T-helper 1 cell treated with Interleukin-12 subunit alpha and Interleukin-12 subunit beta and Interleukin-4 antibody, amounts not matched to agents 30 μg/mL and 1 μg/mL, for 36 hours (primary cell): ENCODE measurements around the gene PLAAT2.
"Not testable (repeated sequence)": the region's sequence is repeated elsewhere in the genome, so short reads cannot be mapped to it uniquely, and the experiment has no call there.

ENCODE experiments used
- H3K27ac Mint-ChIP-seq: one replicate; pipeline ENCODE4 v1.8.0; 2021; ENCODE audit warnings: mild to moderate bottlenecking, mixed read lengths
- H3K27me3 Mint-ChIP-seq: one replicate; pipeline ENCODE4 v1.8.0; 2021; ENCODE audit warnings: low read depth, mixed read lengths
- H3K36me3 Mint-ChIP-seq: one replicate; pipeline ENCODE4 v1.8.0; 2021; ENCODE audit warnings: low read depth, mixed read lengths
- H3K4me1 Mint-ChIP-seq: one replicate; pipeline ENCODE4 v1.8.0; 2021; ENCODE audit warnings: low read depth, mixed read lengths
- H3K4me3 Mint-ChIP-seq: one replicate; pipeline ENCODE4 v1.8.0; 2021; ENCODE audit warnings: mild to moderate bottlenecking, moderate library complexity, mixed read lengths
- H3K9me3 Mint-ChIP-seq: one replicate; pipeline ENCODE4 v1.8.0; 2021; ENCODE audit warnings: mixed read lengths

The PLAAT2 gene

GRCh38 chr11:63564784-63565350 is 1.7 kb upstream of the PLAAT2 start:
- H3K36me3 Mint-ChIP-seq = no peaks in the 10 kb centered on the region
- H3K27ac Mint-ChIP-seq = peak overlapping the region; percentile 79
- peaks cover 48% of the 10 kb centered on the region for H3K4me1 Mint-ChIP-seq
- H3K9me3 Mint-ChIP-seq = no peaks in the 10 kb centered on the region
- no peaks in the 10 kb centered on the region for H3K27me3 Mint-ChIP-seq
- no peak overlapping the region for H3K4me3 Mint-ChIP-seq

DNA sequence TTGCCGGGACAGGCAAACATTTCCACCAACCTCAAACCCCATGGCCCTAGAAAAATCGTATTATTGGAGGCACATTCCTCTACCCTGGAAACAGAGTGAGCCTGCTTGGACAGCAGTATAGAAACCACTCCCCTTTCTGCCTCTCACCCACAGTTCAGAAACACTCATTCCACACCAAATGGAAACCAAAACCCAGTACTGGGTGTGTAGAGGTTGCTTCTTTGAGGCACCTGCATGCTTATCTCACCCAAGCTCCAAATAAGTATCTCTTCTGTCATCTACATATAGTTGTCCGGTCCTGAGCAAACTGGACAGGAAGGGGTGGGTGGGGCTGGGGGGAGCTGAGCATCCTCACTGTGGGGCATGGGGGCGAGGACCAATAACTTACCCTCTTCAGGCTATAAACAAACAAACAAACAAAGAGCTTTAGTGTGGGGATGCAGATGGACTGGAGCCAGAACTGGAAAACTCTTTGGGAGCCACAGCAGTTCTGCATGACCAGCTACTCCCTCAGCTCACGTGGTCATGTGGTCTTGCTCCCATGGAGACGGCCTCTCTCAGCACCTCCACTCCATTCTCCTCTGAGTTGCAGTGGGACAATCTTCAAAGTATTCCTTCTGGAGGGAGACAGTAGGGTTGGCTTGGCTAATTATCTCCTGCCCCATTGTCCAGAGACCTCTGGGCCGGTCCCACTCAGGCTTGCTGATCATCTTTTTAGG is 1.0 kb upstream of the PLAAT2 start:
- H3K27me3 Mint-ChIP-seq = no peaks in the 10 kb centered on the region
- H3K4me3 Mint-ChIP-seq = no peak overlapping the region
- H3K27ac Mint-ChIP-seq = peak overlapping the region; percentile 79
- peaks cover 50% of the 10 kb centered on the region for H3K4me1 Mint-ChIP-seq
- no peaks in the 10 kb centered on the region for H3K9me3 Mint-ChIP-seq
- no peaks in the 10 kb centered on the region for H3K36me3 Mint-ChIP-seq

DNA sequence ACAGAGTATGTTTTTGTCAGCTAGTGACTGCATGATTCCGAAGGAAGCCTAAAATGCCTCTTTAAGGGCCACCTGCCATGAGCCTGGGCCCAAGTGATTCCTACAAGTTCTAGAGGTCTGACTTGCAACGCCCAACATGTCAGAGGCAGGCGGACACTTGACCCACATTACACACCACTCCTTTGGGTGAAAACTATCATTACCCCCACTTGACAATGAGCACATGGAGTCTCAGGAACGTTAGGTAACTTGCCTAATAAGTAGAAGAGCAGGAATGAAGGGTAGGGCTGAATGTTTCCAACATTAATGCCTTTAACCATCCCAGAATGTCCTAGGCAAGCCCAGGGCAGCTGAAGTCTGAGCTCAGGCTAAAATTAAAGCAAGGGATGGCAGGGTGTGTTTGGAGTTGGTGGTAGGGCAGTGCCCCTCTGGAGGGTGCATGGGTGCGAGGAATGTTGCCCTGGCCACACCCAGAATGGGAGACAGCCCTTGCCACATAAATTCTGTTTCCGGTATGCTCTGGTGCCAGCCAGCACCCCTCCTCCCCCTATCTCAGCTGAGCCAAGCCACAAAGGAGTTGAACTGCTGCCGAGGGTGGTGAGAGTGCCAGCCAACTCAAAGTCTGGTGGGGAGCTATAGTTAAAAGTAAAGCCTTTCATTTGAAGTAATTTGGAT is 2.5 kb downstream of the PLAAT2 start:
- Mint-ChIP-seq H3K27ac (no peak overlapping the region), H3K4me3 (no peak overlapping the region)

DNA sequence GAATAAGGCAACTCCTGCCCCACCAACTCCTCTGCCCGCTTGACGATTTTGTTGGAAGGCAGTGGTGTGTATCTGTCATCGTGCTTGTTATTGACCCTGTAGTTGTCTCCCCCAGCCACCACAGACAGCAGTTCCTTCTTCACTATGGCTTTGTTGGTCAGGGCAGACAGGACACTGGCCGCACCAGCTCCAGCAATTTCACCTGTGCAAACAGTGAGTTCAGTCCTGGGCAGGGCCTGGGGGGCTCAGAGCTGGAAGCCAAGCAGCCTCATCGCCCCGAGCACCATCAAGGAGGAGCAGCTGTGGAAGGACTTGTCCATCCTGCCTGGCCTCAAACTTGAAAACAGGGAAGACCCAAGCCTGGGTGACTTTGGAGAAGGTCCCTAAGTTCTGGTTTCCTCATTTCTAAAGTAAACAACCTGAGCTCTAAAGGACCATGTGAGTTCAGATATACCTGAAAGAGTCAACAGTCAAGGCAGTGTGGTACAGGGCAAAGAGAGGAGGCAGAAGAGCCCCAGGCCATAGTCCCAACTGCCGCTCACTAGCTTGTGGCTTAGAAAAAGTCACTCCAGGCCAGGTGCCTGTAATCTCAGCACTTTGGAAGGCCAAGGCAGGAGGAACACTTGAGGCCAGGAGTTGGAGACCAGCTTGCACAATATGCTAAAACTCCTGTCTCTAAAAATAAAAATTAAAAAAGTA is 4.6 kb downstream of the PLAAT2 start:
- Mint-ChIP-seq H3K4me1 (peaks cover 29% of the 10 kb centered on the region), H3K27ac (no peak overlapping the region)

More for the DNA sequence above, 2.5 kb downstream of the PLAAT2 start:
- H3K4me1 Mint-ChIP-seq = peaks cover 35% of the 10 kb centered on the region
- no peaks in the 10 kb centered on the region for H3K9me3 Mint-ChIP-seq
- no peaks in the 10 kb centered on the region for H3K36me3 Mint-ChIP-seq
- H3K27me3 Mint-ChIP-seq = no peaks in the 10 kb centered on the region

GRCh38 chr11:63557570-63557969 is 5.6 kb downstream of the PLAAT2 start:
- Mint-ChIP-seq H3K27me3 (no peaks in the 10 kb centered on the region), H3K36me3 (peaks cover 2% of the 10 kb centered on the region), H3K9me3 (no peaks in the 10 kb centered on the region), H3K27ac (no peak overlapping the region), H3K4me1 (peaks cover 37% of the 10 kb centered on the region), H3K4me3 (no peak overlapping the region)

More for the DNA sequence above, 4.6 kb downstream of the PLAAT2 start:
- no peaks in the 10 kb centered on the region for H3K36me3 Mint-ChIP-seq
- no peaks in the 10 kb centered on the region for H3K27me3 Mint-ChIP-seq
- no peaks in the 10 kb centered on the region for H3K9me3 Mint-ChIP-seq
- no peak overlapping the region for H3K4me3 Mint-ChIP-seq

DNA sequence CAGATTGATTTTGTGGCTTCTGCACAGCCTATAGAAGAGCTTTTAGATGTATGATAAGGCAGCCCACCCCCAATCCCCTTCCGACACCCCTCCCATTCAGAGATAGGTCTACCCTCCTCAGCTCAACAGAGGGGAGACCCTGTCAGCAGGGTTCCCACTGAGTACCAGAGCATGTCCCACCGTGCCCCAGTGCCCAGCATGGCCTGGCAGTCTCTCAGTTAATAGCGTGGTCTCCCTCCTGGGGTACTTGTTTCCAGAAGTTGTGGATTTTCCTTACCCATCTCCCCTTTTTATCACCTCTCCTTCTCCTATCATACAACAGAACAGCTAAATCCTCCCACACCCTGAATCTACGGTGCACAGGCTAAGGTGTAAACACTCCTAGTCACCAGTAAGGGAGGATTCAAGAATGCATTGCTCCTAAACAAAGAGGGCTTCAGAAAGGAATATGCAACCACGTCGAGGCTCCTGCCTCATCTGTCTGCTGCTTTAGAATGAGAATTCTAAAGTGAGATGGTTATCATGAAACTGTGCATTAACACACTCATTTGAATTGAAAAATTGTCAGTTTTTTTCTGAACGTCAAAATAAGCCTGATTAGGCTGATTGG is 6.7 kb downstream of the PLAAT2 start:
- Mint-ChIP-seq H3K4me3 (no peak overlapping the region), H3K4me1 (peaks cover 42% of the 10 kb centered on the region), H3K36me3 (peaks cover 2% of the 10 kb centered on the region), H3K27me3 (no peaks in the 10 kb centered on the region), H3K9me3 (no peaks in the 10 kb centered on the region), H3K27ac (no peak overlapping the region)

GRCh38 chr11:63554877-63555223 is 8.3 kb downstream of the PLAAT2 start:
- Mint-ChIP-seq H3K36me3 (peaks cover 2% of the 10 kb centered on the region), H3K4me1 (peaks cover 34% of the 10 kb centered on the region), H3K9me3 (no peaks in the 10 kb centered on the region), H3K4me3 (no peak overlapping the region), H3K27ac (no peak overlapping the region), H3K27me3 (no peaks in the 10 kb centered on the region)

DNA sequence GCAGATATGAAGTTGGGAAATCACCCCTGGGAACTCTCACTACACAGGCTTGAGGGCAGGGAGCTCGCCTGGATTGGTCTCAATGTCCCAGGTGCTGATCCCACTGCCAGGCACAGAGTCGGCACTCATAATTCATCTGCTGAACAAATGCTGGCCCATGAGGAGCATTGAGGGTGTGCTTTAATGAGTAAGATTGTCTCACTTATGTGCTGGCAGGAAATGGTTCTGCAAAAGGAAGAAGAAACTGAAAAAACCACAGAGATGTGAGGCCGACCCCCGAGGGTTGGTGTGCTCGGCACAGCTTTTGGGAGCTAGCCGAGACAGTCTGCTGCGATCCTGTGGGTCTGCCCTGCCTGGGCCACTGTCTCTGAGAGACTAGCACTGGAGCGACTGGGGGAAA is 9.4 kb downstream of the PLAAT2 start:
- Mint-ChIP-seq H3K4me1 (peaks cover 31% of the 10 kb centered on the region), H3K4me3 (peak overlapping the region; percentile 80), H3K27ac (peak overlapping the region; percentile 98), H3K36me3 (peaks cover 3% of the 10 kb centered on the region), H3K9me3 (no peaks in the 10 kb centered on the region), H3K27me3 (no peaks in the 10 kb centered on the region)

- H3K27ac Mint-ChIP-seq = peak overlapping the region; percentile 98
- no peaks in the 10 kb centered on the region for H3K27me3 Mint-ChIP-seq
- peaks cover 31% of the 10 kb centered on the region for H3K4me1 Mint-ChIP-seq
- peak overlapping the region; percentile 14 for H3K4me3 Mint-ChIP-seq
- no peaks in the 10 kb centered on the region for H3K9me3 Mint-ChIP-seq
- peaks cover 8% of the 10 kb centered on the region for H3K36me3 Mint-ChIP-seq
These were observed 10.3 kb downstream of the PLAAT2 start for GRCh38 chr11:63552921-63553320.

DNA sequence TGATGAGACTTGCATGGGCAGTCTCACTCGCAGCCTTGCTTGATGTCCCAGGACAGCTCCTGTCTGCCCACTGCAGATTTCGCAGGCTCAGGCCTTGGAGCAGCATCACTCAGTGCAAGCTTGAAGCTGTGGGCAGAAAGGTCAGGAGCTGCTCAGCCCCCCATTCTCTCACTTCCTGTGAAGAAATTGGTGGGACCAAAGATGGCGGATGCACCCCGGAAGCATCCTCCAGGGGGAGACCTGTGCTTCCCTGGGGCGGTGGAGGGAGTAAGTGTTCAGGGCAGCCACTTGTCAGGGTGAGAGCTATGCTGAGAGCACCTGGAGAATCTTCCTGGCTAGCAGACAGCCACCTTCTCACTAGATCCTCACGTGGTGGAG is 11.3 kb downstream of the PLAAT2 start:
- H3K4me1 Mint-ChIP-seq = peaks cover 30% of the 10 kb centered on the region
- peaks cover 15% of the 10 kb centered on the region for H3K36me3 Mint-ChIP-seq
- H3K4me3 Mint-ChIP-seq = no peak overlapping the region
- no peak overlapping the region for H3K27ac Mint-ChIP-seq
- H3K27me3 Mint-ChIP-seq = no peaks in the 10 kb centered on the region
- no peaks in the 10 kb centered on the region for H3K9me3 Mint-ChIP-seq

DNA sequence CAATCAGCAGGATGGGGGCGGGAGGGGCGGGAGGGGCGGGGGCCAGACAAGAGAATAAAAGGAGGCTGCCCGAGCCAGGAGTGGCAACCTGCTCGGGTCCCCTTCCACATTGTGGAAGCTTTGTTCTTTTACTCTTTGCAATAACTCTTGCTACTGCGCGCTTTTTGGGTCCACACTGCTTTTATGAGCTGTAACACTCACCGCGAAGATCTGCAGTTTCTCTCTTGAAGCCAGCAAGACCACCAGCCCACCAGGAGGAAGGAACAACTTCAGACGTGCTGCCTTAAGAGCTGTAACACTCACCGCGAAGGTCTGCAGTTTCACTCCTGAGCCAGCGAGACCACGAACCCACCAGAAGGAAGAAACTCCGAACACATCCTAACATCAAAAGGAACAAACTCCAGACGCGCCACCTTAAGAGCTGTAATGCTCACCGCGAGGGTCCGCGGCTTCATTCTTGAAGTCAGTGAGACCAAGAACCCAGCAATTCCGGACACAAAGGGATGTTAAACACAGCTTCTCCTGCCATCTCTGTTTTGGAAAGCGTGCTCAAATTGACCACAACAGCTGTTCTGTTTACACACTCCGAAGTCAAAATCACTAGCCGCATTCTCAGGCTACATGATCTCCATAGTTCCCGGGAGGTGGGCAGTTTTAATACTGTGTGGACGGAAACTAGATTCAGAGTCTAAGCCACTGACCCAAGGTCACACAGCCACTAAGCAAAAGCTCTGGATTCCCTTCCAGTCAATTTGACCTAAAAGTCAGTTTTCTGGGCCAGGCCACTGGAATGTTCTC is 11.9 kb downstream of the PLAAT2 start:
- Mint-ChIP-seq H3K9me3 (no peaks in the 10 kb centered on the region), H3K36me3 (peaks cover 21% of the 10 kb centered on the region), H3K4me1 (peaks cover 29% of the 10 kb centered on the region), H3K4me3 (peak overlapping the region; percentile 42), H3K27ac (peak overlapping the region; percentile 19), H3K27me3 (no peaks in the 10 kb centered on the region)

GRCh38 chr11:63550156-63550700 is 13.0 kb downstream of the PLAAT2 start:
- not testable (repeated sequence) for H3K27me3 Mint-ChIP-seq, H3K27ac Mint-ChIP-seq, H3K9me3 Mint-ChIP-seq, H3K4me3 Mint-ChIP-seq
- Mint-ChIP-seq H3K4me1 (peaks cover 29% of the 10 kb centered on the region), H3K36me3 (peaks cover 29% of the 10 kb centered on the region)

GRCh38 chr11:63549411-63549810 is 13.8 kb downstream of the PLAAT2 start:
- peaks cover 26% of the 10 kb centered on the region for H3K4me1 Mint-ChIP-seq
- H3K4me3 Mint-ChIP-seq = no peak overlapping the region
- H3K27me3 Mint-ChIP-seq = no peaks in the 10 kb centered on the region
- H3K36me3 Mint-ChIP-seq = peaks cover 32% of the 10 kb centered on the region
- no peaks in the 10 kb centered on the region for H3K9me3 Mint-ChIP-seq
- no peak overlapping the region for H3K27ac Mint-ChIP-seq
